Fibroblast of the aortic adventitia (primary cell): ENCODE results near the gene MRPS18C. TPM values are rescaled to one million over a fixed set of nuclear protein-coding genes. Genes with fewer than 3 reads are reported as not detected.
A peak's percentile ranks its signal among the peaks of the same experiment; 100 is the strongest.

Experiments used
- DNase-seq: peaks from one replicate; pipeline ENCODE4 v3.0.0-alpha.2; 2010; ENCODE audit warnings: low read depth
- H3K4me3 ChIP-seq: 2 replicates; pipeline ENCODE4 v1.5.1; 2011; ENCODE audit warnings: low read depth, mild to moderate bottlenecking, control low read depth, low read length, moderate library complexity
- total RNA-seq: library from RNA; depleted of rRNA; stranded (reverse); fragments of >200 nt; gene quantifications from 2 replicates; pipeline ENCODE4 v1.2.3, GENCODE V29; 2012; ENCODE audit warnings: low replicate concordance
- TF ChIP-seq, protein P1 (sequence below): IDR thresholded peaks from 2 replicates; pipeline ENCODE4 v1.5.1; 2011; ENCODE audit warnings: mild to moderate bottlenecking, low read length, control low read depth, inconsistent platforms; ENCODE audit not compliant: insufficient read depth

The MRPS18C gene
- total RNA-seq, result 8.7 and 26.1 TPM in 2 replicates

- peak within 1 kb of the TSS; percentile 93 for H3K4me3 ChIP-seq
- TF ChIP-seq, protein P1, sequence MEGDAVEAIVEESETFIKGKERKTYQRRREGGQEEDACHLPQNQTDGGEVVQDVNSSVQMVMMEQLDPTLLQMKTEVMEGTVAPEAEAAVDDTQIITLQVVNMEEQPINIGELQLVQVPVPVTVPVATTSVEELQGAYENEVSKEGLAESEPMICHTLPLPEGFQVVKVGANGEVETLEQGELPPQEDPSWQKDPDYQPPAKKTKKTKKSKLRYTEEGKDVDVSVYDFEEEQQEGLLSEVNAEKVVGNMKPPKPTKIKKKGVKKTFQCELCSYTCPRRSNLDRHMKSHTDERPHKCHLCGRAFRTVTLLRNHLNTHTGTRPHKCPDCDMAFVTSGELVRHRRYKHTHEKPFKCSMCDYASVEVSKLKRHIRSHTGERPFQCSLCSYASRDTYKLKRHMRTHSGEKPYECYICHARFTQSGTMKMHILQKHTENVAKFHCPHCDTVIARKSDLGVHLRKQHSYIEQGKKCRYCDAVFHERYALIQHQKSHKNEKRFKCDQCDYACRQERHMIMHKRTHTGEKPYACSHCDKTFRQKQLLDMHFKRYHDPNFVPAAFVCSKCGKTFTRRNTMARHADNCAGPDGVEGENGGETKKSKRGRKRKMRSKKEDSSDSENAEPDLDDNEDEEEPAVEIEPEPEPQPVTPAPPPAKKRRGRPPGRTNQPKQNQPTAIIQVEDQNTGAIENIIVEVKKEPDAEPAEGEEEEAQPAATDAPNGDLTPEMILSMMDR, result peak; percentile 40
- DNase-seq, result peak; percentile 99
These were observed at the start of gene MRPS18C, which contains the start of gene HELQ for GRCh38 chr4:83455281-83456183. TSS of gene MRPS18C (plus strand) at chr4:83456058. CDS start at chr4:83456078, 20 bp downstream. TSS of gene HELQ (minus strand) at chr4:83455823. CDS start at chr4:83455693, 130 bp downstream.

DNA sequence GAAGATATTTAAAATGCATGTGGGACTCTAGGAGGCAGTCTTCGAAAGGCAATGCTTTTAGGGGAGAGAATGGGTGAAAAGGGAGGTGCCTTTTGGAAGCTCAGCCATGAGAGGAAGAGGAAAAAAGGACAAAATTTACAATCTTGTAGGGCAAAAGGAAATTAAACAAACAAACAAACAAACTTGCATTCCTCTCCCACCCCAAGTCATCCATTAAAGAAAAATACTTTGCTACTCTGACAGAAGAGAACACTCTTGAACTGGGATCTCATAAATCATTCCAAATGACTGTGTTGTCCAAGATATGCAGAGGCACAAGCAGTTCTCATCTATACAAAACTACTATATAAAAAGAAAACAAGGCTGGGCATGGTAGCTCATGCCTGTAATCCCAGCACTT is 47.0 kb upstream of the MRPS18C start:
- no peak overlapping the region for H3K4me3 ChIP-seq
- TF ChIP-seq, protein P1, result no peak
- no peak for DNase-seq

DNA sequence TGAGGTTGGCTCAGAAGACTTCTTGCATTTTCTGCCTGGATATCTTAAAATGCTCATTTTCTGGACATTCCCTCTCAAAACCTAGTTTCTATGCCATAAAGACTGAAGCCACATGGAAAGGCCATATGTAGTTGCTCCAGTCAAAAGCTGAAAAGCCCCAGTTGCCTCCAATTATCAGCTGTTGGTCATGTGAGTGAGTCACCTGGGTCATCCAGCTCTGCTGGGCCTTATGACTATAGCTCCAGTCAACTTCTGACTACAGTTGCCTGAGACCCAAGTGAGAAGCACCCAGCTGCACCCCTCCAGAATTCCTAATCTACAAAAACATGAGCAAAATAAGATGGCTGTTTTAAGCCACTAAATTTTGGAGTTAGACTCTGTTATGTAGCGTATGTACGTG is 42.2 kb upstream of the MRPS18C start:
- H3K4me3 ChIP-seq, result no peak overlapping the region
- DNase-seq, result no peak
- TF ChIP-seq, protein P1, result no peak

- no peak overlapping the region for H3K4me3 ChIP-seq
- no peak for DNase-seq
- TF ChIP-seq, protein P1, result no peak
These were observed 38.3 kb upstream of the MRPS18C start for GRCh38 chr4:83417566-83417965.

DNA sequence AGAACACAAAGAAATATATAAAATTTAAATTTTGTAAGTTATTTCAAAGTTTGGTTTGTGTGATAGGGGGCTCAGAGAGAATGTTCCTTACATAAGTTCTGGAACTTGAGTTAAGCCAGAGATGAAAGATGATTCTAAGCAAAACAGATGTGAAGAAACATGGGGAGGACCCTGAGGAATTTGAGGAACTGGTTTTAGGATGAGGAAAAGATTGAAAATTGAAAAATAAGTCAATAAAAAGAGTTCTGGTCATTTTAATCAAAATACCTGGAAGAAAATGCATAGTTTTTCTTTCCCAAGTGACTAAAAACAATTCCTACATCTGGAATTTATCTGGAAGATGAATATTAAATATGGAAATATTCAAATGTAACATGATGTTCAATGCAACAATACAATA is 37.6 kb upstream of the MRPS18C start:
- H3K4me3 ChIP-seq, result no peak overlapping the region
- no peak for DNase-seq
- TF ChIP-seq, protein P1, result no peak

DNA sequence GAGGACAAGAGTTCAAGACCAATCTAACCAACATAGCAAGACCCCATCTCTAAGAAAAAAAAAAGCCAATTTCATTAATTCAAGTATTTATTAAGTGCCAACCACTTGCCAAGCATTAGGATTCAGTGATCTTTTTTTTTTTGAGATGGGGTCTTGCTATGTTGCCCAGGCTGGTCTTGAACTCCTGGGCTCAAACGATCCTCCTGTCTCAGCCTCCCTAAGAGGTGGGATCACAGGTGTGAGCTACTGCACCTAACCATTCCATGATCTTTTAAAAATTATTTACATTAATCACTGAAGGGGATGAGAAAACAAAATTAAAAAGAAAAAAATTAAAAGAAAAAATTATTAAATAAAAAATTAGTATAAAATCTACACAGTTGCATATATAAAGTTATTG is 24.7 kb upstream of the MRPS18C start:
- H3K4me3 ChIP-seq, result no peak overlapping the region
- DNase-seq, result no peak
- TF ChIP-seq, protein P1, result no peak

DNA sequence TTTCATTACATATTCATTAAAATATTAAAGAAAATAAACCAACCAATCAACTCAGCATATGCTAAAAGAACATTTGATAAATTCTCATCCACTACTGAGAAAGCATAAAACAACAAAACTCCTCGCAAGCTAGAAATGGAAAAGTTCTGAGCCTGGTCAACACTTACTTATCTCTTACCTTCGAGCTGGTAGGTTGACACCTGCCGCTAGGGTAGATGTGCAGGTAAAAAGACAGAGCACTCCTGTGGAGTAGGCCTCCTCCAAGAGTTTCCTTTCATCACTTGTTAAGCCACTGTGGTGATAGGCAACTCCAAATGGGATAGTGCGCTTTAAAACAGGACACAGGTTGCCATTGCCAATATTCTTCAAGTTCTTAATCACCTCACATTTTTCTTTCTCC is 19.2 kb upstream of the MRPS18C start:
- DNase-seq, result no peak
- no peak overlapping the region for H3K4me3 ChIP-seq
- TF ChIP-seq, protein P1, result no peak
